NCI-H526 treated with DMSO at 0.1 percent for 48 hours (cell line): ENCODE measurements around the gene BAIAP2.
A peak's percentile ranks its signal among the peaks of the same experiment; 100 is the strongest.
"Not testable (repeated sequence)": the region's sequence is repeated elsewhere in the genome, so short reads cannot be mapped to it uniquely, and the experiment has no call there.

ENCODE experiments used
- DNase-seq: peaks from one replicate; lab custom pipeline; 2025; lab: John Stamatoyannopoulos, UW

Gene BAIAP2

DNA sequence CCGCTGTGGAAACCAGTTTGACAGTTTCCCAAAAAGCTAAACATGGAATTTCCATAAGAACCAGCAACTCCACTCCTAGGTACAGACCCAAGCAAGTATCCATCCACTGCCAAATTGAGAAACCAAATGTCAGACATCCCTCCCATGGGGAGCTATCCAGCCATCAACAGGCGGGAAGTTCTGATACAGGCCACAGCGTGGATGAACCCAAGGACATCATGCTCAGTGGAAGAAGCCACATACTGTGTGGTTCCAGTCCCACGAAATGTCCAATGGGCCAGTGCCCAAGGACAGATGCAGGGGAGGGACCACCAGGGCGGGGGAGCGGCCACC is 12.6 kb upstream of the BAIAP2 start:
- DNase-seq: no peak

GRCh38 chr17:81025065-81025740 is 9.7 kb upstream of the BAIAP2 start:
- no peak for DNase-seq

GRCh38 chr17:81025741-81026129 is 9.2 kb upstream of the BAIAP2 start:
- no peak for DNase-seq

GRCh38 chr17:81026266-81027036 is 8.5 kb upstream of the BAIAP2 start:
- no peak for DNase-seq

- no peak for DNase-seq
These were observed 7.9 kb upstream of the BAIAP2 start for GRCh38 chr17:81027038-81027437.

DNA sequence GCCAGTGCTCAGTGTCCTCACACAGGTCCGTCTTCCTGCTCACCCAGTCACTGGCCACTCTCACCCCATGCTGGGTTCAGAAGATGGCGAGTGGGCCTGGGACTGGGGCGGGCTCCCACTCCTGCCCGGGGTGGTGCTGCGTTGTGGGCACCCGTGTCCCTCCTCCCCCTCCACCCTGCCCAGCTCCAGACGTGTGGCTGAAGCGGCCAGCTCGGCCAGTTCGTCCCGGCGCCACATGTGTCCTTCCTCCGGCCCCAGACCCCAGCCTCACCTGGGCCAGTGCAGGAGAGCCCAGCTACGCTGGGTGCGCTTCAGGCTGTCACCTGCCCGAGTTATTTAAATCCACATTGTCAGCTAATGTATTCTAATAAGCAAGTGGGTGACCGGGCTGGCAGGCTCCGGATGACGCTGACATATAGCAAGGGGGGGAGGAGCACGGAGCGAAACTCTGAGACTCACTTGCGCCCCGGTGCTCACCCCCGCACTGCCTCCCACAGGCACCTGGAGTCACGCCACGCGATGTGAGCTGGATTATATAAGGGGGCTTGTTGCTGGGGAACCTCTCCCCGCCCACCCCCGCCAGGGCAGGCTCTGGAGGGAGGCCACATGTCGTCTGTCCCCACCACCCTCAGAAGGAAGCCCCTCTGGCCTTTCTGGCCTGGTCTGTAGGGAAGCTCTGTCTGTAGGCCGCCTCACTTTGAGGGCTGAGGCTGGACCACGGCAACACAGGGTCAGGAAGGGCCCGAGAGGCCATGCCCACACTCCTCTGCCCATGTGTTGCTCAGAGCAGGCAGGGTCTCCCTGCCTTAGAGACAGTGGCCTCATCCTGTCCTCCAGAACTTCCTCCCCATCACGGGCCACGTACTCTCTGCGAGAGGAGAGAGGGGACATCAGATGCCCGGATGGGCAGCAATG is 7.1 kb upstream of the BAIAP2 start:
- peak; percentile 24 for DNase-seq

GRCh38 chr17:81028506-81028858 is 6.5 kb upstream of the BAIAP2 start:
- no peak for DNase-seq

GRCh38 chr17:81029859-81030258 is 5.1 kb upstream of the BAIAP2 start:
- no peak for DNase-seq

DNA sequence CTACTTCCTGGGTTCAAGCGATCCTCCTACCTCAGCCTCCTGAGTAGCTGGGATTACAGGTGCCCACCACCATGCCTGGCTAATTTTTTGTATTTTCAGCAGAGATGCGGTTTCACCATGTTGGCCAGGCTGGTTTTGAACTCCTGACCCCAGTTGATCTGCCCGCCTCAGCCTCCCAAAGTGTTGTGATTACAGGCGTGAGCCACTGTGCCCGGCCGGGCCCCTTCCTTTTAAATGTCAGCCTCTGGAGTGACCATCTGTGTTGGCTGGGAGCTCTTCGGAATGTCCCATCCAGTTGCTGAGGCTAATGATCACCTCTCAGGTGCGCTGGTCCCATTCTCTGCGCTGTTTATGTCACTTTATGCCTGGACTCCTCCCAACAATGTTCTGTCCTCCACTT is 4.6 kb upstream of the BAIAP2 start:
- DNase-seq: not testable (repeated sequence)

DNA sequence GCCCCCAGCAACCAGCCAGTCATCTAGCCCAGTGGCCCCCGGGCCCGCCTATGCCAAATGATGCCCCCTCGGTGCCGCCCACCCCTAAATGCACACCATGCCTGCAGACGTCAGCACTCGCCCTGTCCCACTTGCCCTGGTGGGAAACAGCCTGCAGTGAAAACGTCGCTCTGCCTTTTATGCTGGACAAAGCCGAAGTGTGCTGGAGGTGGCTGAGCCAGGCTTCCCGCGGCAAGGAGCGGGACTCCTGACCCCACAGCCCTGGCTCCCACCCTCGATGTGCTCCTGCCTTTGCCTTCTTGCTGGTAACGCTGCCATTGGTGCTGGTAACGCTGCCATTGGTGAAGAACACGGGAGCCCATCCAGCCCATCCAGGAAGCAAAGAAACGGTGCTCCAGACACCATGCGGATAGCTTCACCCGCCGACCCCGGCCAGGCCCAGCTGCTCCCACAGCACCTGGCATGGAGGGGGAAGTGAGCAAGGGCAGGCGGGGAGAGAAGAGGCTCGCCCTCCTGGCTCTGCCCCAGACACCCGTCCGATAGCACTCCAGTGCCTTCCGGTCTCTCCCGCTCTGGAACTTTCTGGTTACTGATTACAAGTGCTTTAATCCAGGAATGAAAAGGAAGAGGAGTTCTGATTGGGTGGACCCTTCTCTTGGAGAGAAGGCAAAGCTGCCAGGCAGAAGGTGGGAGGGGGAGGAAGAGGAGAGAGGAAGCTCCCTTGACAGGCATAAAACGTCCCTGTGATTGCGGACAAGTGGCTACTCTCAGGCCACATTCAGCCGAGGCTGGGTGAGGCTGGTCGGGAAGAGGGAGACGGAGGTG is 4.0 kb upstream of the BAIAP2 start:
- DNase-seq: no peak

DNA sequence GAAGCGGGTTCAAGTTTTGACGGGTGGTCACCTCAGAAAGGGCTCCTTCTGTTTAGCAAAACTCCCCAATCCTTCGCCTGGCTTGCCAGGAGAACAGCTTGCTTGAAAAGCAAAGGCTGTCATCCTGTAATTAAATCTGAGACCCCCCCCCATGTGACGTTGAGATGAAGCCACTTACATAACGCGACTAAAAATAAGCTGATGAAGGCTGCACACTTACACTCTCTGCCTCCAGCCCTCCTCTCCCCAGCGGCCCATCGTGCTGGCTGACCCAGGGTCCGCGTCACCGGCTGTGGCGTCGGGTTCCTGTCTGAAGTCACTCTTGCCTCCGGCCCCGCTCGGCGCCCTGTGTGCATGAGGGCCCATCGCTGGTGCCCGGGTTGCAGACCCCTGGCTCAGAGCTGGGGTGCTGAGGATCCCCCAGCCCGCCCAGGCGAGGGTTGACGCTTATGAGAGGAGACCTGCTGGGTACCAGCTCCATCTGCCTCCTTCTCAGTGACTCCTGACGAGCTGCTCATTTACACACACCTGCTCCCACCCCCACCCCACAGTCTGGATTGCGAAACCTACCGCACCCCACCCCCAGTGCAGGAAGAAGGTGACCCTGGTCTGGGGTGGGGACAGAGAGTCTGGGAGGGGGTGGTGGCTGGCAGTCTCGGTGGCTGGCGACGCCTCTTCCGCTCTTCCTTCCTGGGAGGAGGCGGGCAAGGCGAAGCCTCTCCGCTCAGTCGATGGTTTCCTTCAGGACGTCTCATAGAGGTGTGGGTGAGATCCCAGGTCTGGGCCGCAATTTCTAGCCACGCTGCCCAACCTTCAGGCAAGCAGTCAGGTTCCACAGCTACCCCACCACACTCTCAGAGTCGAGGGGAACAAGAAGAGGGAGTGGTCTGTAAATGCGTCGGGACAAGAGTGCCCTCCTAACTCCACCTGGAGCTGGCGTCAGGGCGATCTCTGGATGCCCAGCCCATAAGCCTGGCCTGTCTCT is 3.1 kb upstream of the BAIAP2 start:
- DNase-seq: no peak

- no peak for DNase-seq
These were observed 2.1 kb upstream of the BAIAP2 start for GRCh38 chr17:81032641-81033480.

DNA sequence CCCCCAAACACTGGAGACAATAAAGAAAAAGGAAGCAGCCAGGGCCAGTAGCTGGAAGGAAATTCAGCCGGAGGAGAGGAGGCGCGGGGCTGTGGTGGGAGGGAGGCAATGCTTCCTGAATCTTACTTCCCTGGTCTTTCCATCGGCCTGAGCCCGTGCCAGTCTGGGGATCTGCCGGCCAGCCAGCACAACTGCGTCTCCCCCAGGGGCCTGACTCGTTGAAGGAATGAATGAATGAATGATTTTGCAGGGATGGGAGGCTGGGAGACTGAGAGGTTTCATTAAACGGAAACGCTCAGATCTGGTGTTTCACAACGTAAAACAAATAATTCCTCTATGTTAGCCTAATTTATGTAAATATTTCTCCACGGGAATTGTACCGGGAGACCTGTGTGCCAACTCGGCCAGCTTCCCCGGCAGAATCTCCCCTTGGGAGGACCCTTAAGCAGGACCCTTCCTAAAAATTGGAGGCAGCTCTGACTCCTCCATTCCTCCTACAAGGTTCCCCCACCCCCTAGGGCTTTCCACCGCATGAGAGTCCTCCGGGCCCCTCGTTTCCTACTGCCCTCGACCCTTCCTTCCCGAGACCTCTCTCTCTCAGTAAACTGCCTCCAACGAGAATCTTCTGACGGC is 1.3 kb upstream of the BAIAP2 start:
- no peak for DNase-seq

DNA sequence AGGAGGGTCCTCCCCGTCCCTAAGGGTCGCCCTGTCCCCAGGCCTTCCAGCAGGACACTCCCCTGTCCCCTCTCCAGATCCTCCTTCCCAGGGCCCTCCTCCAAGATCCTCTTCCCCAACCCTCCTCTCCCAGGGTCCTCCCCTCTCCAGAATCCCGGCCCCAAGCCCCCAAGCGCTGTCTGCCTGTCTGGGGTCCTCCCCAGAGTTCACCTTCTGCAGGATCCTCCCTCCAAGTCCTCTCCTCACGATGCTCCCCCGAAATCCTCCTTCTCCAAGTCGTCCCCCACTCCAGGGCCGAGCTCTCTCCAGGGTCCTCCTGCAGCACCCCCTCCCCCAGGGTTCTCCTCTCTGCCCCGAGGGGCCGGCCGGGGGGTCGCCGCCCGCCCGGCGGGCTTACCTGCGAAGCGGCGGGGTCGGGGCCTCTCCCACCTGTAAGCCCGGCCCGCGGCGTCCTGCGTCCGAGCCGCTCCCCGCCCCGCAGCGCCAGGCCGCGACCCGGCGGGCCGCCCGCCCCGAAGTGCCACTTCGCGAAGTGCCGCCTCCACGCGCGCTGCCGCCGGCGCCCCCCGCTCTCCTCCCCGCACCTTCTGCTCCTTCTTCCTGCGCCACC is 678 bp upstream of the BAIAP2 start:
- no peak for DNase-seq

DNA sequence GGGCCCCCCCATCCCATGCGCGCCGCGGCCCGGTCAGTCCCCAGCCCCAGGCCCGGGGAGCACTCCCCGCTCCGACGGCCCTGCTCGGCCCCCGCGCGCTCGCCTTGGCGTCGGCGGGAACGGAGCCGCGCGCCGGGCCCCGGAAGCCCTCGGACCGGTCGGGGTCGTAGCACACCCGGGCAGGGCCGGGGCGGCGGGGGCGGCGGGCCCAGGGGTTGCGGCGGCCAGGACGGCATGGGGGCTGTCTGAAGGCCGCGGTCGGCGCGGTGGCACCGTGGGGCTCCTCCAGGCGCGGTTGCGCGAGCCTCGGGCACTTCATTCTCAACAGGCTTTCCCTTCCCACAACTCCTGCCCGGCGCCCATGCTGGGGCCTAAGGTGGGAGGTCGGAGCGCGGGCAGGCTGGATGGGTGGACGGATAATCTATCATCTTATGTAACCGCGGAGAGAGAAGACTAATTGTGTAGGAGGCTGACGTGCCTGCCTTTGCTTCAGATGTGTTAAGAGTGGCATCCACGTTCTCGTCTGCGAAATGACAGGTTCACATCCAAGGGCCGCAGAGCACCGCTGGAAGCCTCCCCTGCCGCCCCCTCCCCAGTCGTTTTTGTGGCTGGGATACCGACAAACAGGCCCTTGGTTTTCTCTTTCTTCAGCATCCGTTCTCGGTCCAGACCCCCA is 708 bp downstream of the BAIAP2 start:
- no peak for DNase-seq

GRCh38 chr17:81036197-81036941 is 1.4 kb downstream of the BAIAP2 start:
- DNase-seq: no peak

DNA sequence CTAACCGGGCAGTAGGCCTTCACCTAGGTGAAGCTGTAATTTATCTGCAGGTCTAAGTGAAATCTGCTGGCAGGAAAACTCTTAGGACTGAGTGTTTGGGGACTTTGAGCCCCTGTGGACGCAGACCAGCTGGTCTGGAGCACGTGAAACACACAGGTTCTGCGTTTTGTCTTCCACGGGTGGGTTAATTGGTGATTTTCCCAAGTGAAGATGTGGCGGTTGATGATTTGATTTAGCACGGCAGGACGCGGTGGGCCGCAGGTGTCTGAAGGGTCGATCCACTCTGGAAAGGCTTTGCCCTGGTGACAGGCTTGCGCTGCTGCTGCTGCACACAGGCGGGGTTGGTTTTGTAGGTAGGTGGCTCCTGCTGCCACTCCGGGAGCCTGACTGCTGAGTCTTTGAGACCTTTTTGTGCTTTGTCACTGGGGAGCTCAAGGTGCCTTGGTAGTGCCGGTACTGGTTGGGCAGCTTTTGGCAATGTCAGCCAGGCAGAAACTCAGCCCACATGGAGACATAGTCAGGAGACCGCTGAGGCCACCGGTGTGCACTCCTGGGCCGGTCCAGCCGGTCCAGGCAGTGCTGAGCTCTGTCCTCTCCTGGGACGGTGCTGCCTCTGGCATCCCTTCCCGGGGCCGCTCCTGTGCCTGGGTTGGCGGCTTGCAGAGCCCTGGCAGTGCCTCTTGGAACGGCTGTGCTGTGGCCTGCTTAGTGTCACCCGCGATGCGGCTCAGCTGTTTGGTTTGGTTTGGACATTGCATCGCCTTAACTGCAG is 2.3 kb downstream of the BAIAP2 start:
- DNase-seq: peak; percentile 49
